Body of pancreas (tissue), 4 donors: ENCODE results near the gene METTL8. TPM values are rescaled to one million over a fixed set of nuclear protein-coding genes. Genes with fewer than 3 reads are reported as not detected.

Source experiments
- ATAC-seq: fragments of 150-250 bp; one replicate; pipeline ENCODE4 v1.9.1; 2016
- DNase-seq, 4 donors: peaks; one replicate each; pipeline ENCODE4 v3.0.0-alpha.2; 2019
- H3K27ac ChIP-seq, 4 donors: fragments of 200-600 bp; sonication (generic); 1 replicate in 3 of 4; 2 replicates in 1 of 4; pipeline versions ENCODE4 v1.5.1 to v1.6.1; 2016 to 2019; ENCODE audit warnings: mild to moderate bottlenecking in 1 of 4, mixed read lengths in 1 of 4, moderate library complexity in 1 of 4
- H3K27me3 ChIP-seq, 2 donors: fragments of 200-600 bp; sonication (generic); one replicate each; pipeline ENCODE4 v1.6.0; 2016; ENCODE audit warnings: mild to moderate bottlenecking in 1 of 2
- H3K36me3 ChIP-seq, 2 donors: fragments of 200-600 bp; sonication (generic); replicated peaks in 1 of 2; 2 replicates each; pipeline ENCODE4 v1.5.1; 2016; ENCODE audit warnings: low read depth in 2 of 2; ENCODE audit not compliant: insufficient read depth in 1 of 2
- H3K4me1 ChIP-seq: fragments of 200-600 bp; sonication (generic); one replicate; pipeline ENCODE4 v1.6.0; 2016
- H3K4me3 ChIP-seq, 2 donors: fragments of 200-600 bp; sonication (generic); 1 replicate in 1 of 2; 2 replicates in 1 of 2; pipeline ENCODE4 v1.5.1; 2016 to 2019
- H3K9me3 ChIP-seq, 3 donors: fragments of 200-600 bp; sonication (generic); 1 replicate in 2 of 3; 2 replicates in 1 of 3; pipeline ENCODE4 v1.5.1; 2016
- POLR2A ChIP-seq, 3 donors: fragments of 450-650 bp; IDR thresholded peaks; one replicate each; pipeline ENCODE4 v1.6.1; 2016; ENCODE audit warnings: antibody characterized with exemption in 3 of 3, mild to moderate bottlenecking in 2 of 3
- WGBS, 2 donors: methylation state at CpG; one replicate each; pipeline ENCODE4 v1.1.5; 2017; 5-methylcytosine and 5-hydroxymethylcytosine counted together
- intact Hi-C: fragments of 100-400 bp; cut with DNase I; formaldehyde crosslinking; loops from one replicate; pipeline ENCODE4 v1.15.1; 2023
- total RNA-seq, 2 donors: library from RNA; depleted of rRNA; stranded (reverse); fragments of >200 nt; gene quantifications; one replicate each; pipeline ENCODE4 v1.1.0, GENCODE V29; 2016
- TF ChIP-seq, protein P1 (sequence below), 7 experiments: fragments of 450-650 bp in 4 of 7; fragments of 200-600 bp in 3 of 7; sonication (generic) in 3 of 7; IDR thresholded peaks; one replicate each; pipeline ENCODE4 v1.5.1; 2016 to 2019; ENCODE audit warnings: antibody characterized with exemption in 7 of 7

The METTL8 gene
- total RNA-seq, 2 donors from 2014 or later, result 14.8 to 17.4 TPM

DNA sequence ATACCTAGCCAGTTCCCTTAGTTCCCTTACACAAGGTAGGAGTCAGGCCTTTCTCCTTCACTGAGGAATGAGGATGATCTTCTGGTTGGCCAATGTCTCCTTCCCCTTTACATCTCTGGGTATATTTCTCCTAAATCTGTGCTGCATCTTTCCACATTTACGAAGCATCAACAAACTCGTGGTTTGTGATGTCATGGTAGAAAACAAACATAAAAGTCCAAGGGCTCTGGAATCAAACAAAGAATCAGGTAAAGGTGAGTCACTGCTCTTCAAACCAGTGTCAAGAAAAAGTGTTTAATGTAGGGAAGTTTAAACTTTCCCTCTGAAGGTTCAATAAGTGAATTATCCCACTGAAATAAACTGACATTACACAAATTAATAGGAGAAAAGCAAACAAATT, 122.9 kb downstream of the METTL8 start:
- H3K9me3 ChIP-seq, result peaks cover 0 to 7% (median 0%) of the 10 kb centered on the region in 3 donors
- H3K27me3 ChIP-seq, result no peaks in the 10 kb centered on the region
- ATAC-seq (no peak), DNase-seq (no peak)
- no peak overlapping the region for H3K4me3 ChIP-seq
- no peaks in the 10 kb centered on the region for H3K4me1 ChIP-seq
- TF ChIP-seq, protein P1, sequence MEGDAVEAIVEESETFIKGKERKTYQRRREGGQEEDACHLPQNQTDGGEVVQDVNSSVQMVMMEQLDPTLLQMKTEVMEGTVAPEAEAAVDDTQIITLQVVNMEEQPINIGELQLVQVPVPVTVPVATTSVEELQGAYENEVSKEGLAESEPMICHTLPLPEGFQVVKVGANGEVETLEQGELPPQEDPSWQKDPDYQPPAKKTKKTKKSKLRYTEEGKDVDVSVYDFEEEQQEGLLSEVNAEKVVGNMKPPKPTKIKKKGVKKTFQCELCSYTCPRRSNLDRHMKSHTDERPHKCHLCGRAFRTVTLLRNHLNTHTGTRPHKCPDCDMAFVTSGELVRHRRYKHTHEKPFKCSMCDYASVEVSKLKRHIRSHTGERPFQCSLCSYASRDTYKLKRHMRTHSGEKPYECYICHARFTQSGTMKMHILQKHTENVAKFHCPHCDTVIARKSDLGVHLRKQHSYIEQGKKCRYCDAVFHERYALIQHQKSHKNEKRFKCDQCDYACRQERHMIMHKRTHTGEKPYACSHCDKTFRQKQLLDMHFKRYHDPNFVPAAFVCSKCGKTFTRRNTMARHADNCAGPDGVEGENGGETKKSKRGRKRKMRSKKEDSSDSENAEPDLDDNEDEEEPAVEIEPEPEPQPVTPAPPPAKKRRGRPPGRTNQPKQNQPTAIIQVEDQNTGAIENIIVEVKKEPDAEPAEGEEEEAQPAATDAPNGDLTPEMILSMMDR (IDR thresholded peaks at IDR 0.05), result no peak
- TF ChIP-seq POLR2A (IDR thresholded peaks at IDR 0.05), result no peak
- no peak overlapping the region for H3K27ac ChIP-seq
- H3K36me3 ChIP-seq, result no peaks in the 10 kb centered on the region
- intact Hi-C loops, result no loop called here
- WGBS, 2 donors, result 75 to 88% methylated on average over 2 of the region's 2 CpGs

GRCh38 chr2:171309455-171310286, 124.1 kb downstream of the METTL8 start:
- WGBS, 2 donors, result 77 to 80% methylated on average over 6 of the region's 6 CpGs
- Histone ChIP-seq H3K9me3 (peaks cover 0 to 7% (median 0%) of the 10 kb centered on the region in 3 donors), H3K4me3 (no peak overlapping the region), H3K4me1 (no peaks in the 10 kb centered on the region), H3K36me3 (no peaks in the 10 kb centered on the region), H3K27ac (no peak overlapping the region), H3K27me3 (no peaks in the 10 kb centered on the region)
- TF ChIP-seq, protein P1 (IDR thresholded peaks at IDR 0.05), result no peak
- TF ChIP-seq POLR2A (IDR thresholded peaks at IDR 0.05), result no peak
- intact Hi-C loops, result no loop called here
- no peak for ATAC-seq
- no peak for DNase-seq

DNA sequence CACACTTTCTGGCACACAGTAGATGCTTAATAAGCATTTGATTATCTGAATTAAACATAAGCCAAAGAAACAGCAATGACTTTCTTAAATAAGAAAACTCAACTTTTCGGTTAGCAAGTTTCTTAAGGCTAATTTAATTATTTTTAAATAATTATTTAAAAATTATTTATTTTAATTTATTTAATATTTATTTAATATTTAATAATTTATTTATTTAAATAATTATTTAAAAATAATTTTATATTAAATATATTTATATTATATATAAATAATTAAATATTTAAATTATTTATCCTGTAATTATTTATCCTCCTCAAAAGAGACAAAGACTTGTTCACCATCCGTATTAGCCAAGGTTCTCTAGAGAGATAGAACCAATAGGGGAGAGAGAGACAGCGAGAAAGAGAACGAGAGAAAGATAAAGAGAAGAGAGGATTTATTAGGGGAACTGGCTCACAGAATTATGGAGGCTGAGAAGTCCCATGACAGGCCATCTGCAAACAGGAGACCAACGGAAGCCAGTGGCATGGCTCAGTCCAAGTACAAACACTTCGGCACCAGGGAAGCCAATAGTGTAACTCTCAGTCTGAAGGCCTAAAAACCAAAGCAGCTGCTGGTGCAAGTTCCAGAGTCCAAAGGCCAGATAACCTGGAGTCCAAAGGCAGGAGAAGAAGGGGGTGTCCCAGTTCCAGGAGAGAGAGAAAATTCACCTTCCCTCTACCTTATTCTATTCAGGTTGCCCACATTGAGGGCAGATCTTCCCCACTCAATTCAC, 125.3 kb downstream of the METTL8 start:
- no peaks in the 10 kb centered on the region for H3K27me3 ChIP-seq
- DNase-seq, result no peak
- 95 to 97% methylated on average over 6 of the region's 6 CpGs for WGBS, 2 donors
- H3K36me3 ChIP-seq, result no peaks in the 10 kb centered on the region
- no peaks in the 10 kb centered on the region for H3K4me1 ChIP-seq
- H3K9me3 ChIP-seq, result peaks cover 0 to 7% (median 0%) of the 10 kb centered on the region in 3 donors
- no peak for ATAC-seq
- intact Hi-C loops, result no loop called here
- no peak for TF ChIP-seq POLR2A (IDR thresholded peaks at IDR 0.05)
- TF ChIP-seq, protein P1 (IDR thresholded peaks at IDR 0.05), result no peak
- H3K4me3 ChIP-seq, result no peak overlapping the region
- no peak overlapping the region for H3K27ac ChIP-seq

DNA sequence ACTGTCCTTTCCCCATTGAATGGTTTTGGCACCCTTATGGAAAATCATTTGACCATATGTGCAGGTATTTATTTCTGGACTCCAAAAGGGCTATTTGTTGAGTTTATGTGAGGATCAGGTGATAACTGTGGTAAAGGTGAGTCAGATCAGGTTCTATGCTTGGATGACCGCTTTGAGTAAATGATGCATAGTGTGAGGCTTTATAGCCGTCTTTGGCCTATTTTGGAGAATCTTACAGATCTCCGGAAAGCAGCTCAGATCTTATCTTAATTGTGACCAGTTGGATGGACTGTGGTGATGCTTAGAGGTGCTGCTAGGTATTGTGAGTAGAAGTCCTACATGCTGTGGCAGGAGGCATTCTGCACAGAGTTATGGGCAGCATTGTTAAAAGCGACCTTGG, 126.2 kb downstream of the METTL8 start:
- Histone ChIP-seq H3K36me3 (no peaks in the 10 kb centered on the region), H3K4me1 (no peaks in the 10 kb centered on the region), H3K27ac (no peak overlapping the region), H3K4me3 (no peak overlapping the region), H3K9me3 (peaks cover 0 to 7% (median 0%) of the 10 kb centered on the region in 3 donors), H3K27me3 (no peaks in the 10 kb centered on the region)
- ATAC-seq (no peak), DNase-seq (no peak)
- TF ChIP-seq POLR2A (IDR thresholded peaks at IDR 0.05), result no peak
- TF ChIP-seq, protein P1 (IDR thresholded peaks at IDR 0.05), result no peak
- intact Hi-C loops, result no loop called here
- WGBS, 2 donors, result 97% methylated on average over 4 of the region's 4 CpGs
